Upper lobe of right lung (tissue), 1 donor: ENCODE data around the gene FRK. TPM values are rescaled to one million over a fixed set of nuclear protein-coding genes. Genes with fewer than 3 reads are reported as not detected.
"Not testable (repeated sequence)": the region's sequence is repeated elsewhere in the genome, so short reads cannot be mapped to it uniquely, and the experiment has no call there.

ENCODE experiments used
- ATAC-seq: fragments of 200-7000 bp; cut with Tn5 transposase; one replicate; pipeline ENCODE4 v1.9.1; 2020; ENCODE audit warnings: mild to moderate bottlenecking, moderate library complexity
- DNase-seq: peaks from one replicate; pipeline ENCODE4 v3.0.0-alpha.2; 2020
- H3K27ac ChIP-seq: fragments of 200-600 bp; one replicate; pipeline ENCODE4 v1.8.0; 2022
- H3K27me3 ChIP-seq: fragments of 200-600 bp; one replicate; pipeline ENCODE4 v1.8.0; 2022; ENCODE audit warnings: mild to moderate bottlenecking
- H3K36me3 ChIP-seq: fragments of 200-600 bp; one replicate; pipeline ENCODE4 v1.8.0; 2022
- H3K4me1 ChIP-seq: fragments of 200-600 bp; one replicate; pipeline ENCODE4 v1.8.0; 2022
- H3K4me3 ChIP-seq: fragments of 200-600 bp; one replicate; pipeline ENCODE4 v1.8.0; 2022; ENCODE audit warnings: mild to moderate bottlenecking
- H3K9me3 ChIP-seq: fragments of 200-600 bp; one replicate; pipeline ENCODE4 v1.8.0; 2022
- CTCF ChIP-seq: fragments of 200-600 bp; IDR thresholded peaks from one replicate; pipeline ENCODE4 v1.8.0; 2022; ENCODE audit warnings: antibody characterized with exemption
- intact Hi-C: fragments of 100-400 bp; cut with DNase I; formaldehyde crosslinking; loops from one replicate; pipeline ENCODE4 v1.11.0; 2022
- total RNA-seq: library from RNA; stranded (reverse); fragmentation: NEBNext Ultra II Directional; extraction: Animal tissue kit (Norgen Biotek cat#: 25700); gene quantifications from one replicate; pipeline ENCODE4 v1.2.1, GENCODE V29; 2021
- donor health status: DM: no; HTN: yes; CAD: no; lungs with severe emphysema.

The FRK gene
- total RNA-seq, 1 donor from 2014 or later: 7.2 TPM

- no peak for TF ChIP-seq CTCF
- no peaks in the 10 kb centered on the region for H3K36me3 ChIP-seq
- no peaks in the 10 kb centered on the region for H3K27me3 ChIP-seq
- DNase-seq (no peak), ATAC-seq (no peak)
- H3K4me3 ChIP-seq: no peak overlapping the region
- H3K9me3 ChIP-seq: peaks cover 4% of the 10 kb centered on the region
- intact Hi-C loops: no loop called here
- H3K27ac ChIP-seq: no peak overlapping the region
- H3K4me1 ChIP-seq: no peaks in the 10 kb centered on the region
These were observed 111.9 kb downstream of the FRK start for GRCh38 chr6:115948751-115949150.

GRCh38 chr6:115947966-115948541, 112.6 kb downstream of the FRK start:
- Histone ChIP-seq H3K27ac (no peak overlapping the region), H3K36me3 (no peaks in the 10 kb centered on the region), H3K4me3 (no peak overlapping the region), H3K9me3 (peaks cover 4% of the 10 kb centered on the region), H3K4me1 (no peaks in the 10 kb centered on the region), H3K27me3 (no peaks in the 10 kb centered on the region)
- no peak for ATAC-seq
- intact Hi-C loops: no loop called here
- DNase-seq: no peak
- TF ChIP-seq CTCF: no peak

DNA sequence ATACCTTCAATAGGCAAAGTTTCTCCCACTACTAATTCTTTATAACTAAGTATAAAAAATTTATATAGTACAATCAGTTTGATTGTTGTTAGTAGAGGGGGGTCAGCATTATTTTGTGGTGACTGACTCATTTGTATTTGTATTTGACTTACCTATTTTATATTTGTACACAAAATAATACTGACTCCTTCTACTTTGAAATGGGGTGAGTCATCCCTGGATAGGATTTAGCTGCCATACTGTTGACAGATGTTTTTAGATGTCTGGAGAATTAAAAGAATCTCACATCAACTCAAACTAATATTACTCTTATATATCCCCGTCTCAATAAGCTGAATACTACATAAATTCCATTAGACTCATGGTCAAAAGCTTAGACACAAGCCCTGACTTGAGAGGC, 114.9 kb downstream of the FRK start:
- TF ChIP-seq CTCF: no peak
- no peak for ATAC-seq
- Histone ChIP-seq H3K36me3 (peaks cover 7% of the 10 kb centered on the region), H3K4me3 (no peak overlapping the region), H3K27me3 (no peaks in the 10 kb centered on the region), H3K4me1 (no peaks in the 10 kb centered on the region), H3K9me3 (no peaks in the 10 kb centered on the region), H3K27ac (no peak overlapping the region)
- no peak for DNase-seq
- intact Hi-C loops: no loop called here

DNA sequence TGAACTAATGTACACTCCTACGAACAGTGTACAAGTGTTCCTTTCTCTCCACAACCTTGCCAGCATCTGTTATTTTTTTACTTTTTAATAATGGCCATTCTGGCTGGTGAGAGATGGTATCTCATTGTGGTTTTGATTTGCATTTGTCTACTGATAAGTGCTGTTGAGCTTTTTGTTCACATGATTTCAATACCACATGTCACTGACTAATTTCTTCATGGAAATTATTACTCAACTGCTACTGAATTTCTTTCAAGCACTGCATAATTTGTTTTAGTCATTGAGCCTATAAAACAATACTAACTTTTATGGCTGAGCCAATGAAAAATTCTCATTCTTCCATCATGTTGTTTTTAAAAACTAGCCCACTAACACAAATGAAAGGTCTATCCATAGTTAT, 115.4 kb downstream of the FRK start:
- Histone ChIP-seq H3K9me3 (no peaks in the 10 kb centered on the region), H3K27ac (no peak overlapping the region), H3K4me3 (no peak overlapping the region), H3K4me1 (no peaks in the 10 kb centered on the region), H3K36me3 (peaks cover 7% of the 10 kb centered on the region), H3K27me3 (no peaks in the 10 kb centered on the region)
- ATAC-seq (no peak), DNase-seq (no peak)
- TF ChIP-seq CTCF: no peak
- intact Hi-C loops: no loop called here

DNA sequence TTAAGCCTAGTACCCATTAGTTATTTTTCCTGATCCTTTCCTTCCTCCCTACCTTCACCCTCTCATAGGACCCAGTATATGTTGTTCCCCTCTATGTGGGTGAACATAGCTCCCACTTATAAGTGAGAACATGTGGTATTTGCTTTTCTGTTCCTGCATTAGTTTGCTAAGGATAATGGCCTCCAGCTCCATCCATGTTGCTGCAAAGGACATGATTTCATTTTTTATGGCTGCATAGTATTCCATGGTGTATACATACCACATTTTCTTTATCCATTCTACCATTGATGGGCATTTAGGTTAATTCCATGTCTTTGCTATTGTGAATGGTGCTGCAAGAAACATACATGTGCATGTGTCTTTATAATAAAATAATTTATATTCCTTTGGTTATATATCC, 115.9 kb downstream of the FRK start:
- H3K36me3 ChIP-seq, H3K4me1 ChIP-seq, H3K27ac ChIP-seq, H3K4me3 ChIP-seq, H3K27me3 ChIP-seq, H3K9me3 ChIP-seq, ATAC-seq, DNase-seq, intact Hi-C loops: not testable (repeated sequence)

- H3K9me3 ChIP-seq, H3K27me3 ChIP-seq, H3K4me3 ChIP-seq, DNase-seq, intact Hi-C loops, H3K27ac ChIP-seq, ATAC-seq, H3K4me1 ChIP-seq, H3K36me3 ChIP-seq: not testable (repeated sequence)
These were observed 123.2 kb downstream of the FRK start for GRCh38 chr6:115937502-115937901.

GRCh38 chr6:115935361-115935760, 125.3 kb downstream of the FRK start:
- no peak for TF ChIP-seq CTCF
- Histone ChIP-seq H3K9me3 (no peaks in the 10 kb centered on the region), H3K27ac (no peak overlapping the region), H3K36me3 (no peaks in the 10 kb centered on the region), H3K27me3 (no peaks in the 10 kb centered on the region), H3K4me1 (no peaks in the 10 kb centered on the region), H3K4me3 (no peak overlapping the region)
- no peak for ATAC-seq
- intact Hi-C loops: no loop called here
- DNase-seq: no peak
